ENCODE measurements around the gene VWC2L.

DNA sequence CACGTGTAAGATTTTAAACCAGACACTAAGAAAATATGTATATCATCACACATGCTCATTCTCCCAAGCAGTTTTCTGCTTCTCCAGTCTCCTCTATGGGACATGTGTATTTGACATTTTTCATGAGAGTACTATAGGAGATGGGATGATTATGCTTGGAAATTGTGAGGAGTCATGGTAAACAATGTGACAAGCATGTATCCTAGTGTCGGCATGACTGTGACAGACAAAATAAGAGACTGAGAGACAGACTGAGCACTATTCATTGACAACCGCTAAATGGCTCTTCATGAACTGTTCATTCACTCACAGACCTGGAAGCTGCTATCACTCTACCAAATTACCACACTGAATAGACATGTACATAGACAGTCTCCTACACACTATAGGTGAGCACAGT, 127.1 kb downstream of the VWC2L start:
- TF ChIP-seq, protein P1, sequence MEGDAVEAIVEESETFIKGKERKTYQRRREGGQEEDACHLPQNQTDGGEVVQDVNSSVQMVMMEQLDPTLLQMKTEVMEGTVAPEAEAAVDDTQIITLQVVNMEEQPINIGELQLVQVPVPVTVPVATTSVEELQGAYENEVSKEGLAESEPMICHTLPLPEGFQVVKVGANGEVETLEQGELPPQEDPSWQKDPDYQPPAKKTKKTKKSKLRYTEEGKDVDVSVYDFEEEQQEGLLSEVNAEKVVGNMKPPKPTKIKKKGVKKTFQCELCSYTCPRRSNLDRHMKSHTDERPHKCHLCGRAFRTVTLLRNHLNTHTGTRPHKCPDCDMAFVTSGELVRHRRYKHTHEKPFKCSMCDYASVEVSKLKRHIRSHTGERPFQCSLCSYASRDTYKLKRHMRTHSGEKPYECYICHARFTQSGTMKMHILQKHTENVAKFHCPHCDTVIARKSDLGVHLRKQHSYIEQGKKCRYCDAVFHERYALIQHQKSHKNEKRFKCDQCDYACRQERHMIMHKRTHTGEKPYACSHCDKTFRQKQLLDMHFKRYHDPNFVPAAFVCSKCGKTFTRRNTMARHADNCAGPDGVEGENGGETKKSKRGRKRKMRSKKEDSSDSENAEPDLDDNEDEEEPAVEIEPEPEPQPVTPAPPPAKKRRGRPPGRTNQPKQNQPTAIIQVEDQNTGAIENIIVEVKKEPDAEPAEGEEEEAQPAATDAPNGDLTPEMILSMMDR (IDR thresholded peaks at IDR 0.05 in 8 of 11, conservative IDR thresholded peaks at IDR 0.05 in 3 of 11), result no peak
- TF ChIP-seq POLR2A (IDR thresholded peaks at IDR 0.05) (no peak), POLR2AphosphoS5 (IDR thresholded peaks at IDR 0.05) (no peak)

Data from spleen (tissue), 7 donors.